K562 (cell line): ENCODE data around the gene ALG8. TPM values are rescaled to one million over a fixed set of nuclear protein-coding genes. Genes with fewer than 3 reads are reported as not detected.

Experiments used
- ATAC-seq: fragments of 200-7000 bp; cut with Tn5 transposase; 3 replicates; pipeline ENCODE4 v1.9.1; 2020; ENCODE audit warnings: moderate library complexity
- BruUV-seq: library from RNA; stranded (reverse); fragments of 400-500 nt; replicated peaks from 2 replicates; lab custom pipeline; 2021; lab: Mats Ljungman, UMichigan
- CTCF ChIA-PET: fragments of 300-600 bp; formaldehyde crosslinking; extraction: SDS; loops from one replicate; lab custom pipeline; 2021; ENCODE audit warnings: low intra/inter-chr PET ratio; lab: Yijun Ruan, JAX
- POLR2A ChIA-PET: fragments of 300-600, 350-650 bp; sonication (Branson Sonifier 250); formaldehyde crosslinking; extraction: SDS; loops from one replicate; lab custom pipeline; 2021; ENCODE audit warnings: antibody characterized with exemption, inconsistent platforms; lab: Yijun Ruan, JAX
- DNase-seq, 4 experiments: peaks; one replicate each; pipeline versions ENCODE4 v3.0.0 to v3.0.0-alpha.2; 2011 to 2018; ENCODE audit warnings: low spot score in 3 of 4, mixed read lengths in 3 of 4; ENCODE audit errors: extremely low read depth in 1 of 4
- FAIRE-seq: peaks from 2 replicates; lab custom pipeline; 2011; peaks lifted over from hg19 to GRCh38; lab: Jason Lieb, UNC
- H2AFZ ChIP-seq: 2 replicates; pipeline ENCODE4 v1.6.0; 2011; ENCODE audit warnings: low read depth, low read length, control low read depth, inconsistent platforms
- H3K27ac ChIP-seq: fragments of 200-600 bp; 3 replicates; pipeline ENCODE4 v1.8.0; 2011; ENCODE audit warnings: low read depth, mild to moderate bottlenecking, control low read depth, inconsistent platforms, low read length, moderate library complexity, mixed read lengths; ENCODE audit errors: extremely low read depth
- H3K27me3 ChIP-seq, 2 experiments: fragments of 300-600 bp in 1 of 2; 2 replicates in 1 of 2; 3 replicates in 1 of 2; pipeline versions ENCODE4 v1.6.0 to v1.8.0; 2011; ENCODE audit warnings: inconsistent platforms in 2 of 2, low read length in 2 of 2, mild to moderate bottlenecking in 1 of 2, mixed read lengths in 1 of 2, moderate library complexity in 1 of 2; ENCODE audit not compliant: control insufficient read depth in 2 of 2, insufficient read depth in 2 of 2
- H3K36me3 ChIP-seq: fragments of 300-600 bp; 3 replicates; pipeline ENCODE4 v1.8.0; 2011; ENCODE audit warnings: mild to moderate bottlenecking, low read length, inconsistent platforms; ENCODE audit not compliant: control insufficient read depth, insufficient read depth
- H3K4me1 ChIP-seq, 2 experiments: fragments of 200-600 bp in 1 of 2; replicated peaks in 1 of 2; 2 replicates in 1 of 2; 3 replicates in 1 of 2; pipeline versions ENCODE4 v1.5.1 to v1.8.0; 2011; ENCODE audit warnings: inconsistent platforms in 2 of 2, low read length in 2 of 2, mild to moderate bottlenecking in 1 of 2, mixed read lengths in 1 of 2, moderate library complexity in 1 of 2; ENCODE audit not compliant: control insufficient read depth in 2 of 2, insufficient read depth in 2 of 2
- H3K4me2 ChIP-seq: 2 replicates; pipeline ENCODE4 v1.6.1; 2011; ENCODE audit warnings: low read length, control low read depth, inconsistent platforms, mixed read lengths; ENCODE audit not compliant: insufficient read depth
- H3K4me3 ChIP-seq: fragments of 200-600 bp; sonication (generic), shearing (Covaris generic); 2 replicates; pipeline ENCODE4 v1.5.1; 2016; ENCODE audit warnings: control low read depth, inconsistent platforms
- H3K79me2 ChIP-seq: fragments of 200-600 bp; 3 replicates; pipeline ENCODE4 v1.8.0; 2011; ENCODE audit warnings: low read length, inconsistent platforms; ENCODE audit not compliant: control insufficient read depth, insufficient read depth
- H3K9ac ChIP-seq, 2 experiments: 2 replicates each; pipeline versions ENCODE4 v1.6.0 to v1.6.1; 2011; ENCODE audit warnings: low read depth in 2 of 2, low read length in 2 of 2, control low read depth in 1 of 2, inconsistent platforms in 1 of 2, mild to moderate bottlenecking in 1 of 2, mixed read lengths in 1 of 2; ENCODE audit not compliant: insufficient read depth in 1 of 2
- H3K9me1 ChIP-seq: one replicate; pipeline ENCODE4 v1.6.0; 2011; ENCODE audit warnings: inconsistent platforms, mild to moderate bottlenecking, low read length, moderate library complexity; ENCODE audit not compliant: control insufficient read depth, insufficient read depth
- H3K9me3 ChIP-seq: replicated peaks from 2 replicates; pipeline ENCODE4 v1.5.1; 2011; ENCODE audit warnings: low read depth, low read length, inconsistent platforms; ENCODE audit not compliant: control insufficient read depth, insufficient read depth
- H4K20me1 ChIP-seq: replicated peaks from 2 replicates; pipeline ENCODE4 v1.6.1; 2011; ENCODE audit warnings: low read length, inconsistent platforms, mixed read lengths; ENCODE audit not compliant: control insufficient read depth, insufficient read depth
- CBX3 ChIP-seq, 2 experiments: IDR thresholded peaks; 1 replicate in 1 of 2; 2 replicates in 1 of 2; pipeline ENCODE4 v1.6.1; 2012; ENCODE audit warnings: inconsistent platforms in 2 of 2, low read length in 2 of 2, borderline replicate concordance in 1 of 2, control low read depth in 1 of 2
- ELK1 ChIP-seq: sonication (generic); formaldehyde crosslinking; IDR thresholded peaks from 2 replicates; pipeline ENCODE4 v1.8.1; 2022; ENCODE audit warnings: missing genetic modification reagents
- FOXJ2 ChIP-seq: fragments of 200-800 bp; sonication (Bioruptor generic); IDR thresholded peaks from 2 replicates; pipeline ENCODE4 v1.6.1; 2016; ENCODE audit warnings: missing genetic modification characterization, missing compliant biosample characterization
- HDAC6 ChIP-seq: IDR thresholded peaks from 2 replicates; pipeline ENCODE4 v1.6.1; 2012; ENCODE audit warnings: low read depth, mild to moderate bottlenecking, control low read depth, inconsistent platforms, low read length, moderate library complexity
- HMBOX1 ChIP-seq: sonication (generic); IDR thresholded peaks from 2 replicates; pipeline ENCODE4 v1.6.1; 2016
- NFIC ChIP-seq: fragments of 450-650 bp; IDR thresholded peaks from 2 replicates; pipeline ENCODE4 v1.6.1; 2017; ENCODE audit warnings: mild to moderate bottlenecking, inconsistent platforms
- NFIX ChIP-seq: fragments of 250-450 bp; sonication (Bioruptor Pico); IDR thresholded peaks from 2 replicates; pipeline ENCODE4 v1.4.0; 2020; ENCODE audit warnings: low read depth, mild to moderate bottlenecking, moderate library complexity
- RBM15 ChIP-seq: fragments of 200-400 bp; formaldehyde crosslinking; IDR thresholded peaks from 2 replicates; pipeline ENCODE4 v1.6.1; 2018; ENCODE audit warnings: mild to moderate bottlenecking, low read length, moderate library complexity; ENCODE audit not compliant: insufficient read depth
- RHOXF2B ChIP-seq: fragments of 250-450 bp; sonication (Bioruptor Pico); conservative IDR thresholded peaks from 2 replicates; pipeline ENCODE4 v1.5.1; 2021
- SMAD1 ChIP-seq: fragments of 150-350 bp; IDR thresholded peaks from 2 replicates; pipeline ENCODE4 v1.6.1; 2014; ENCODE audit warnings: low read length, low read depth; ENCODE audit not compliant: partially characterized antibody
- ZBTB49 ChIP-seq: sonication (generic); formaldehyde crosslinking; IDR thresholded peaks from 2 replicates; pipeline ENCODE4 v1.8.0; 2022; ENCODE audit warnings: missing genetic modification reagents, mild to moderate bottlenecking, borderline replicate concordance
- ZNF212 ChIP-seq: fragments of 450-650 bp; formaldehyde crosslinking; IDR thresholded peaks from 2 replicates; pipeline ENCODE4 v1.4.0; 2020; ENCODE audit warnings: mild to moderate bottlenecking
- ZNF431 ChIP-seq: sonication (generic); formaldehyde crosslinking; IDR thresholded peaks from 2 replicates; pipeline ENCODE4 v1.8.0; 2022; ENCODE audit warnings: mild to moderate bottlenecking, missing genetic modification reagents
- WGBS: fragments of 100-300 bp; shearing (Covaris generic); methylation state at CpG from one replicate; pipeline ENCODE4 v1.1.6; 2016; ENCODE audit warnings: low coverage, mixed read lengths; ENCODE audit not compliant: insufficient coverage; ENCODE audit errors: missing lambda C conversion rate; 5-methylcytosine and 5-hydroxymethylcytosine counted together
- in situ Hi-C: fragments of 300-500 bp; cut with MboI; formaldehyde crosslinking; loops from 4 replicates; pipeline ENCODE4 v1.15.0; 2018; ENCODE audit warnings: inconsistent platforms, mixed read lengths
- intact Hi-C: fragments of 100-400 bp; cut with micrococcal nuclease; formaldehyde crosslinking; loops from 2 replicates; pipeline ENCODE4 v1.14.2; 2022
- polyA plus RNA-seq, 8 experiments: library from polyadenylated mRNA; depleted of rRNA in 4 of 8; stranded (reverse) in 5 of 8; unstranded in 3 of 8; fragments of >200 nt; fragmentation: Nextera tagmentation in 2 of 8; fragmentation: Illumina TruSeq in 1 of 8; extraction: Ambion mirVana in 2 of 8; extraction: Trizol in 1 of 8; gene quantifications; 2 replicates each; pipeline versions ENCODE4 v1.2.1 to v1.2.3, GENCODE V29; 2011 to 2014; ENCODE audit warnings: inconsistent platforms in 1 of 8, missing spikeins in 1 of 8
- total RNA-seq, 7 experiments: library from RNA; depleted of rRNA in 6 of 7; stranded (reverse); fragments of >200 nt in 6 of 7; fragmentation: Illumina TruSeq in 2 of 7; extraction: Trizol in 2 of 7; gene quantifications; 2 replicates each; pipeline versions ENCODE4 v1.2.1 to v1.2.3, GENCODE V29; 2011 to 2021; ENCODE audit warnings: low replicate concordance in 1 of 7

Gene ALG8
- total and polyA plus RNA-seq, 9 of the 15 experiments (the other 6 are each of a cell fraction or from before 2014, with no cell fraction given) = 59.3 to 189 (median 106) TPM

- TF ChIP-seq RBM15 = no peak
- TF ChIP-seq CBX3 (IDR thresholded peaks at IDR 0.05; ENCODE audit: borderline replicate concordance in 1 of 2, low read length in 2 of 2) = no peak
- no peak for TF ChIP-seq ZNF431 (CRISPR knock-in tag)
- no peak for TF ChIP-seq ZNF212 (CRISPR knock-in tag)
These were observed 68.8 kb downstream of the ALG8 start (continued) for GRCh38 chr11:78070621-78071020.

- H3K4me2 ChIP-seq = no peak overlapping the region
- no peaks in the 10 kb centered on the region for H3K27me3 ChIP-seq
- peaks cover 54% of the 10 kb centered on the region for H3K36me3 ChIP-seq
- intact Hi-C loops = no loop called here
- no peak overlapping the region for H2AFZ ChIP-seq
- DNase-seq (no peak), FAIRE-seq (no peak), ATAC-seq (no peak)
- no peak overlapping the region for H3K27ac ChIP-seq
- no peak overlapping the region for H3K9ac ChIP-seq
- no peaks in the 10 kb centered on the region for H4K20me1 ChIP-seq
- ChIA-PET POLR2A (interaction anchor here (0.9 to 2.9 kb wide), 4 partner anchors 9 to 35 kb away, joined by 3 to 18 read pairs (median 4); no protein-coding TSS in a partner anchor), CTCF (no interaction called here)
- H3K79me2 ChIP-seq = peaks cover 34% of the 10 kb centered on the region
- no peak for TF ChIP-seq HMBOX1
- peak; percentile 54 for TF ChIP-seq SMAD1
- TF ChIP-seq ZBTB49 (CRISPR knock-in tag) = no peak
- TF ChIP-seq NFIX = peak; percentile 90
- TF ChIP-seq HDAC6 = no peak
- peak; percentile 98 for TF ChIP-seq FOXJ2 (tag)
- TF ChIP-seq RHOXF2B (CRISPR knock-in tag) = no peak
- TF ChIP-seq ELK1 (CRISPR knock-in tag) = no peak
- TF ChIP-seq NFIC = peak; percentile 98
- no peaks in the 10 kb centered on the region for H3K9me3 ChIP-seq
- in situ Hi-C loops = no loop called here
- 65% methylated on average over 2 of the region's 2 CpGs for WGBS
- H3K9me1 ChIP-seq = no peaks in the 10 kb centered on the region
- TSS peak; percentile 9 for BruUV-seq
- H3K4me1 ChIP-seq = no peaks in the 10 kb centered on the region
- H3K4me3 ChIP-seq = no peak overlapping the region
These were observed 70.0 kb downstream of the ALG8 start for GRCh38 chr11:78069465-78069864.
